Activated T-cell treated with anti-CD3 and anti-CD28 coated beads, Interleukin-2, amount 50 U/mL, for 48 hours (primary cell): ENCODE results near the gene SEMA3B.
"Not testable (repeated sequence)": the region's sequence is repeated elsewhere in the genome, so short reads cannot be mapped to it uniquely, and the experiment has no call there.

Experiments used
- DNase-seq, 2 experiments: peaks; one replicate each; pipeline ENCODE4 v3.0.0-alpha.2; 2020

SEMA3B gene

DNA sequence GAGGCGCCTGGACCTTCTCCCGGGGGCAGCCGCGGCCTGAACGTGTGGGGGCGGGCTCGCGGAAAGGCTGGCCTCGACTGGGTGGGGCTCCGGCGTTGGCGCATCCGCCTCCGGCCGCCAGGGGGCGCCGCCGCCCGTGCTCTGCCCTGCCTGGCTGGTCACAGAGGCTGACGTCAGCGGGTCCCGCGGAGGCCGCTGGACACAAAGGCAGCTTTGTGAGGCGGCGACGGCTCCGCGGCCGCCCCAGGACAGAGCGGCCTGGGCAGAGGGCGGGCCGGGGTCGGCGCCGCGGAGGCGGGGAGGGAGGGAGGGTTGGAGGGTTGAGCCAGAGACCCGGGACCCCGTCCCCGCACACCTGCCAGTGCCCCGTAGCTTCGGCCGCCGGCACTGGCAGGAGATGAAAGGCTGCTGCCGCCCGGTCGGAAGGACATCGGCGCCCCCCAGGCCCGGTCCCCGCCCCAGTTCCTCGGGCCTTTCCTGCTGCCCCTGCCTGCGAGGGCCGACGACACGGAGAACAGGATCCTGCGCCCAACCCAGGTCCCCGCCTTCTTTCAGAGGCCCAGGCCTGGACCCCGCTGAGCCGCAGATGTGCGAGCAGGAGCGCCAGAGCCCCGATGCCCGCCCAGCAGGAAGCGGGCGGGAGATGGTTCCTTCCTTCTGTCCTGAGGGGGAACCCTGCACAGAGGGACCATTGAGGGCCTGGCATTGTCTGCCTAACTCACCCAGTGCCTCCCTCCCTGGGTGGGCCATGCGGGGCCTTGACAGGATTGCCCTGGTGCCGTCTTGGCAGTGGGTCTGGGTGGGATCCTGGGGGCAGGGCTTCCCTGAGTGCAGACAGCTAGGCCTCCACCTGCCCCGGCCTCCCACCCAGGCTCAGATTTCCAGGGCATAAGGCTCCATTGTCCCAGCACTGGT, 8.7 kb upstream of the SEMA3B start:
- DNase-seq = peak; percentile 91 to 95

GRCh38 chr3:50260942-50261441, 8.0 kb upstream of the SEMA3B start:
- no peak for DNase-seq

- DNase-seq = no peak
These were observed 7.4 kb upstream of the SEMA3B start for GRCh38 chr3:50261505-50261904.

DNA sequence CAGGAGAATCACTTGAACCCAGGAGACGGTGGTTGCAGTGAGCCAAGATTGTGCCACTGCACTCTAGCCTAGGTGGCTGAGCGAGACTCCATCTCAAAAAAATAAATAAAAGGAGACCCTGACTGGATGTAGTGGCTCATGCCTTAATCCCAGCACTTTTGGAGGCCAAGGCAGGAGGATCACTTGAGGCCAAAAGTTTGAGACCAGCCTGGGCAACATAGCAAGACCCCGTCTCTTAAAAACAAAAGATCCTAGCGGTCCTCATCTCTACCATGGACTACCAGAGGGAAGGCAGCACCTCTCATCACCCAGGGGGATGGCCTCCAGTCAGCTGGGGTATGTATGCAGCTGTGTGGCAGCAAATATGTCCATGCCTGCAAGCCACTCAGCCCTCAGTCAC, 6.7 kb upstream of the SEMA3B start:
- not testable (repeated sequence) for DNase-seq

GRCh38 chr3:50262778-50263177, 6.2 kb upstream of the SEMA3B start:
- no peak for DNase-seq

GRCh38 chr3:50263478-50264382, 5.2 kb upstream of the SEMA3B start:
- DNase-seq = no peak

DNA sequence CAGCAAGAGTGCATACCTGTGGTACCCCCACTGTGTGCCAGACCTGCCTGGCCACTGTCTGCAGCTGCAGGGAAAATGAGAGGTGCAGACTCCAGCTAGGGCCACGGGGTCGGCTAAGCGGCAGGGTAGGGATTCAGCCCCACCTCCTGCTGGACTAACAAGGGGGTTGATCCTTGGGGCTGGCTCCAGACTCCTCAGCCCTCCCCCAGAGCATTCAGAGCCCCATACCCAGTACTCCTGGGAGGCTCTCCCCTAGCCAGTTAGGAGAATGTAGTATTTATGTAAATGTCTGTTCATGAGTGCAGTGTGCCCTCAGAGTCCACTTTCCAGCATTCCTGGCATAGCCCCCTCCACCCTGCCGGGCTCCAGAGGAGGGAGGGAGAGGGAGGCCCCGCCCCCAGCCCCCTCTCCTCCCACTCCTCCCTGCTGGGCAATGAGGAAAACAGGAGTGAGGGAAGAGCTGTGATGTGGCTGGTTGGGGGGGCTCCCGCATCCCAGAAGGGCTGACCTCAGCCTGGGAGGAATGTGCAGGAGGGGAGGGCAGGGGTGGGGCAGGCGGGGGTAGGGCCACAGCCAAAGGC, 4.5 kb upstream of the SEMA3B start:
- no peak for DNase-seq

DNA sequence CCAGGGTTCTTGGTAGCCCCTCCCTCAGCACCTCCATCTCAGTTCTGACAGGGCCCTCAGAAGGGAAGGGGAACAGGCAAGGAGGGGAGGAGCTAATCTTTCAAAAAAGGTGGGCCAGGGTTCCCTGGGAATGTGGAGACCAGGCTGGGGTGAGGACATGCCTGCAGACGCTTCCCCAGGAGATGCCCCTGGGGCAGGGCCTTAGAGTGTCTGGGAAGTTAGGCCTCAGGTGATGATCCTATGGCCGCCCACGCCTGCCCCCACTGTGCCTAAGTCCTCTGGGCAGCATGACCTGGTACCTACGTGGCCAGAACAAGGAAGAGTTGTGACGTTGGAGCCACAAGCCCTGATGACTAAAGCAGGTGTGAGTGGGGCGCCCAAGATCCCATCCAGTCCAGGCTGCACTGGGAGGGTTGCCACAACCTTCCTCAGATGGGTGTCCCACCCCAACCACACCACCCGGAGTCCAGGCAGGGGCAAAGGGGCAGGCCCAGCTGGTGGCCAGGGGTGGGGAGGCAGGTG, 3.9 kb upstream of the SEMA3B start:
- DNase-seq = no peak

DNA sequence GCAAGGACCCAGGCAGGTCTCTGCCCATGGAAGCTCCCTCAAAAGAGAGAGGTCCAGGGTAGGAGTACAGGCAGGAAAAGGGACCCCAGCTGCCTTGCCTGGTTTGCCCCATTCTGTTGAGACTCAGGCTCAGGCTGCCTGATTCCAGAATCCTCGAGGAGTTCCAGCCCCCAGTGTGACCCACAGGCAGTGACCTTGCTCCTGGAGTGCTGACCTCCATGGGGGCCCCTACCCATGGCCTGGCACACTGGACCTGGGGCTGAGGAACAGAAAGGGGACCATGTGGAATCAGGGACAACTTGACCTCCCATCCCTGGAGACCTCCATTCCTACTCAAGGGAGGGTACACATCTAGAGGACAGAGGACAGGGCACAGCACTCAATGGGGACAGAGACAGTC, 3.4 kb upstream of the SEMA3B start:
- no peak for DNase-seq

- DNase-seq = no peak
These were observed 2.9 kb upstream of the SEMA3B start for GRCh38 chr3:50266017-50266416.

DNA sequence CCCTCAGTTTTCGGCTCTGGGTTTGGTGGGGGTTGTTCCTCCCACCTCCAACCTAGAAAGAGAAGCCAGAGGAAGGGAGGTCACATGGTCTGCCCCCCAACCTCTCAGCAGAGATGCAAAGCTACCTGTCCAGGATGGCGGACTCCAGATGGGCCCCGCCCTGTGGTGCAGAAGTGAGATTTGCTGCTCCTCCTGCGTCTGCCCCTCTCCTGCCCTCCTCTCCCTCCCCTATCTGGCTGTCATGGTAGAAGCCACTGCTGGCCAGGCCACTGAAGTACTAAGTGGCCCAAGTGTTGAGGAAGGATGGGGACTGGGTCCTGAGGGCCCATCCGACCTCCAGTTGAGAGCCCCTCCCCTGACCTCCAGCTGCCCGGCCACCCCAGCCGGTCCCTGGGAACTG, 2.1 kb upstream of the SEMA3B start:
- no peak for DNase-seq

DNA sequence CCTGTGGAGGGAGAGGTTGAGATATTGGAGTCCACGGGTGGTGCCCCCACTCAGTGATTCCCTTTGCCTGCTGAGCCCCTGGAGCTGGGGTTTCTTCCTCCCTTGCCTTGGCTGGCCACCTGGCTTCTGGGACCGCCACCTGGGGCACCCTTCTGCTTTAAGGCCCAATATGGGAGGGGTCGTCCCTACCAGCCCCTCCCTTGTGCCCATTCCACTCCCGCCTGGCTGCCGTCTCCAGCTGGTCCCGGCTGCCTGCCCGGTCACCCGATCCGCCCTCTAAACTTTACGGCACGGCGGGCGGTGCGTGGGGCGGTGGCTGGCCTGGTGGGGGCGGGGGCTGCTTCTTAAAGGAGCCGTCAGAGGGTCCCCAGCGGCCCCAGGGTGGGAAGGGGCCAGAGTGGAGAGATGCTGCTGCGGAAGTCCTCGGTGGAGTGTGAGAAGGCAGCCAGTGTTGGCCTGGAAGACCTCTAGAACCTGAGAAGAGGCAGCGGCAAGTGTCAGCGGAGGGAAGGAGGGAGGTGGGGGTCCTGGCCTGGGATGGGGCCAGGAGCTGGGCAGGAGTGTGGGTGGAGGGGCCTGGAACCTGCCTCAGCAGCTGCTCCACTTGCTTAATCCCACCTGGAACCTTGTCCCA, 1.6 kb upstream of the SEMA3B start:
- DNase-seq = no peak

DNA sequence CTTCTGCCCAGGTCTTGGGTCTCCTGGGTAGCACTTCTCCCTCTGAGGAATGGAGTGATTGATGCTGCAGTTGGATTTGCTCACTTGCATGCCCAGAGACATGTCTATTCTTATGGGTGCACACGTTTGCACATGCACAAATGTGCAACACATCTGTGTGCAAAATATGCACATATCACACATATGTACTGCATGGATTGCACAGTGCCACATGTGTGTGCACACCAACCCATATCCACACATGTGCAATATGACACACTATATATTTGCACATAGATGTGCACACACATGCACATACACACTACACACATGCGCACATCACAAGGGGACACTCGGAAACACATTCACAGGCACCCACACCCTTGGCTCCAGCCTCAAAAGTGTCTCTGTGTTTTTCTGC, 671 bp upstream of the SEMA3B start:
- no peak for DNase-seq

DNA sequence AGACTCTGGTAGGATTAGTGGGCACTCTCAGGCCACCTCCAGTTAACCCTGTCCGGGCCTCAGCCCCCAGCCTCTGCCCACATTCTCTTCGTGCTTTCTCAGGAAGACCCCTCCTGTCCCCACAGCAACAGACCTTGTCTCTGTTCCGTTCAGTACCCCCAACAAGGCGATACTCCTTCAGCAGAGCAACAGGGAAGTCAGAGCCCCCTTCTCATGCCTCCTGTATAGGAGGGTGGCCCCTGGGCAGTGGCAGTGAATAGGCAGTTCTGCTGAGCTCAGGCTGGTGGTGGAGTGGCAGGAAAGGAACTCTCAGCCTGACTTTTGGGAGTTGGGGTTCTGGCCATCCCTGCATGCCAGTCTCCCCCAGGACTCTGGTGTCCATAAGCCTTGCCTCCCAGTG, 513 bp downstream of the SEMA3B start:
- no peak for DNase-seq

- no peak for DNase-seq
These were observed 1.0 kb downstream of the SEMA3B start for GRCh38 chr3:50269977-50270413.

DNA sequence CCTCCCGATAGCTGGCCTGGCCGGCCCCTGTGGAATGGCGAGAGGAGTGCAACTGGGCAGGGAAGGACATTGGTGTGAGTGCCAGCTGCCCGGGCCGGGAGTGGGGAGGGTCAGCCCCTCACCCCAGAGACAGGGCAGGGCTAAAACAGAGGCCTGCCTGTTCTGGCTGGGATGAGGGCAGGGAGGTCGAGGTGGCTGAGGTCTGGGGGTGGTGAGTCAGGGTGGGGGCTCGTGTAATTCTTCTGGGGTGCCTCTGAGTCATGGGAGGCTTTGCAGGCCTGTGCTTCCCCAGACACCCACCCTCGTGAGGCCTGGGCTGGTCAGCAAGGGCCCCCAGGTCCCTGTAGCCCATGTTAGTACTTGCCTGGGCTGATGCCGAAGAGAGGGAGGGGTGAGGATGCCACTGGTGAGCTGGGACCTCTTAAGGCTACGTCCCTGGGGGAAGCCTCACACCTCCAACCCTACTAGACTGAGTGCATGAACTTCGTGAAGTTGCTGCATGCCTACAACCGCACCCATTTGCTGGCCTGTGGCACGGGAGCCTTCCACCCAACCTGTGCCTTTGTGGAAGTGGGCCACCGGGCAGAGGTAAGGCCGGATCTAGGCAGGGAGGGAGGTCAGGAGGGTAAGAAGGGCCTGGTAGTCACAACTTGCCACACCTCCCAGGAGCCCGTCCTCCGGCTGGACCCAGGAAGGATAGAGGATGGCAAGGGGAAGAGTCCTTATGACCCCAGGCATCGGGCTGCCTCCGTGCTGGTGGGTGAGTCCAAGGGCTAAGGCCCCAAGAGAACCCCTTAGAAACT, 1.7 kb downstream of the SEMA3B start:
- DNase-seq = no peak

GRCh38 chr3:50271314-50271936, 2.5 kb downstream of the SEMA3B start:
- no peak for DNase-seq

- DNase-seq = not testable (repeated sequence)
These were observed 3.6 kb downstream of the SEMA3B start for GRCh38 chr3:50272538-50272910.

DNA sequence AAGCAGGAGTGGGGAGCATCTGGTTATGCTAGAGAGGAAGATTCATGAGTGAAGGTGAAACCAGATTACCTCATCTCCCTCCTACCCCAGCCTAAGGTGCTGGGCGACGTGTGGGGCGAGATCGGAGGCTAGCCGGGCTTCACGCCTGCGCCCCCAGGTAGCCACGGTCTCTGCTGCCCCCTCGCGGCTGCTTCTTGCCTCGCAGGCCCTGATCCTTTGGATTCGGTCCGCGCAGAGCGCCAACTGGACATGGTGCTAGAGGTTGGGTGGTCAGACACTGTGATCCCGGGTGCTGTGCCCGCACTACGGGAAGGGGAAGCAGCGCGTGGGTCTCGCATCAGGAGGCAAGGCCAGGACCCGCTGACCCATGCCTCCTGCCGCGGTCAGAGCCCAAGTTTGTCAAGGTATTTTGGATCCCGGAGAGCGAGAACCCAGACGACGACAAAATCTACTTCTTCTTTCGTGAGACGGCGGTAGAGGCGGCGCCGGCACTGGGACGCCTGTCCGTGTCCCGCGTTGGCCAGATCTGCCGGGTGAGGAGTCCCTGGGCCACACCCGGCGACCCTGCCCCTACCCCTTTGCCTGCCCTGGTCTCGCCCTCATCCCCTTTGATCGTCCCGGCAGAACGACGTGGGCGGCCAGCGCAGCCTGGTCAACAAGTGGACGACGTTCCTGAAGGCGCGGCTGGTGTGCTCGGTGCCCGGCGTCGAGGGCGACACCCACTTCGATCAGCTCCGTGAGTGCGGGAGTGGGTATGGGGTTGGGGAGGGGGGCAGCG, 4.2 kb downstream of the SEMA3B start:
- peak; percentile 96 for DNase-seq

DNA sequence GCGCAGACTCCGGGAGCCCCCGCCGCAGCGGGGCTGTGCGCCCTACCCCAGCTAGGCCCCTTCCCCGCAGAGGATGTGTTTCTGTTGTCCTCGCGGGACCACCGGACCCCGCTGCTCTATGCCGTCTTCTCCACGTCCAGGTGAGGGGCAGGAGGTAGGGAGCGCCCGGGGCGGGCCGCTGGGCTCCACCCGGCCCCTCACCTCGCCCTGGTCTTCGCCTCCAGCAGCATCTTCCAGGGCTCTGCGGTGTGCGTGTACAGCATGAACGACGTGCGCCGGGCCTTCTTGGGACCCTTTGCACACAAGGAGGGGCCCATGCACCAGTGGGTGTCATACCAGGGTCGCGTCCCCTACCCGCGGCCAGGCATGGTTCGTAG, 4.7 kb downstream of the SEMA3B start:
- DNase-seq = no peak
